Endometrial microvascular endothelial cells (primary cell): ENCODE measurements around the gene PFKP. TPM values are rescaled to one million over a fixed set of nuclear protein-coding genes. Genes with fewer than 3 reads are reported as not detected.

Experiments
- in situ Hi-C: cut with HindIII; loops from 2 replicates; pipeline ENCODE4 v1.10.0; 2017; ENCODE audit warnings: low sequenced_read_pairs, low pct_unique_long_range_greater_than_20kb; ENCODE audit errors: inconsistent ontology term
- total RNA-seq: library from RNA; depleted of rRNA; stranded (reverse); fragments of >200 nt; gene quantifications from one replicate; pipeline ENCODE4 v1.2.3, GENCODE V29; 2015; ENCODE audit errors: inconsistent ontology term

PFKP gene
- total RNA-seq, 1 donor from 2014 or later, result 494 TPM

GRCh38 chr10:3106928-3107425, 39.6 kb downstream of the PFKP start:
- in situ Hi-C loops, result no loop called here

- in situ Hi-C loops, result no loop called here
These were observed 40.1 kb downstream of the PFKP start for GRCh38 chr10:3107426-3107961.

GRCh38 chr10:3108033-3108432, 40.7 kb downstream of the PFKP start:
- in situ Hi-C loops, result no loop called here

- in situ Hi-C loops, result no loop called here
These were observed 41.3 kb downstream of the PFKP start for GRCh38 chr10:3108575-3109105.

GRCh38 chr10:3109196-3109595, 41.8 kb downstream of the PFKP start:
- in situ Hi-C loops, result no loop called here

- in situ Hi-C loops, result no loop called here
These were observed 42.3 kb downstream of the PFKP start for GRCh38 chr10:3109633-3110032.

- in situ Hi-C loops, result no loop called here
These were observed 43.7 kb downstream of the PFKP start for GRCh38 chr10:3110782-3111620.

GRCh38 chr10:3111621-3112163, 44.3 kb downstream of the PFKP start:
- in situ Hi-C loops, result no loop called here

GRCh38 chr10:3113343-3113720, 46.0 kb downstream of the PFKP start:
- in situ Hi-C loops, result no loop called here

GRCh38 chr10:3115685-3116084, 48.3 kb downstream of the PFKP start:
- in situ Hi-C loops, result no loop called here

GRCh38 chr10:3116508-3117100, 49.3 kb downstream of the PFKP start:
- in situ Hi-C loops, result no loop called here

GRCh38 chr10:3117486-3117885, 50.1 kb downstream of the PFKP start:
- in situ Hi-C loops, result no loop called here

- in situ Hi-C loops, result no loop called here
These were observed 51.3 kb downstream of the PFKP start for GRCh38 chr10:3118641-3119091.

GRCh38 chr10:3119796-3120459, 52.6 kb downstream of the PFKP start:
- in situ Hi-C loops, result no loop called here

GRCh38 chr10:3122034-3122433, 54.7 kb downstream of the PFKP start:
- in situ Hi-C loops, result no loop called here

- in situ Hi-C loops, result no loop called here
These were observed 55.3 kb downstream of the PFKP start for GRCh38 chr10:3122486-3123205.

GRCh38 chr10:3123571-3124411, 56.4 kb downstream of the PFKP start:
- in situ Hi-C loops, result no loop called here
